ENCODE data around the gene HCRT.

DNA sequence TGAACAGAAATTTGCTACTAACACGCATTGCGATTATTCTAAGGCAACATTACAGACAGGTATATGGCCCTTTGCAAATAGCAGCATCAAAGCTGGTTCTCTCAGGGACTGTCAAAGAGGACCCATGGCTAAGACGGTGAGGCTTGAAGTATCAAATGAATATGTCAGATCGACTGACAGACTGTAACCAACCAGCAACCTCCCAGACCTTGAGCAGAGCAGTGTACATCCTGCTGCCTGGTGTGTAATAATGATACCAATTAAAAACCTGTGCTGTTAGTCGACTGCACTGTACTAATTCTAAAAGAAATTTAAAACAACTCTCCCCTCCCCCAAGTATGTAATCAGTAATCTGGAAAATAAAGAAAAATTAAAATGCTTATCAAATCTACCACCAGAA is 45.0 kb upstream of the HCRT start:
- TF ChIP-seq, protein P1, sequence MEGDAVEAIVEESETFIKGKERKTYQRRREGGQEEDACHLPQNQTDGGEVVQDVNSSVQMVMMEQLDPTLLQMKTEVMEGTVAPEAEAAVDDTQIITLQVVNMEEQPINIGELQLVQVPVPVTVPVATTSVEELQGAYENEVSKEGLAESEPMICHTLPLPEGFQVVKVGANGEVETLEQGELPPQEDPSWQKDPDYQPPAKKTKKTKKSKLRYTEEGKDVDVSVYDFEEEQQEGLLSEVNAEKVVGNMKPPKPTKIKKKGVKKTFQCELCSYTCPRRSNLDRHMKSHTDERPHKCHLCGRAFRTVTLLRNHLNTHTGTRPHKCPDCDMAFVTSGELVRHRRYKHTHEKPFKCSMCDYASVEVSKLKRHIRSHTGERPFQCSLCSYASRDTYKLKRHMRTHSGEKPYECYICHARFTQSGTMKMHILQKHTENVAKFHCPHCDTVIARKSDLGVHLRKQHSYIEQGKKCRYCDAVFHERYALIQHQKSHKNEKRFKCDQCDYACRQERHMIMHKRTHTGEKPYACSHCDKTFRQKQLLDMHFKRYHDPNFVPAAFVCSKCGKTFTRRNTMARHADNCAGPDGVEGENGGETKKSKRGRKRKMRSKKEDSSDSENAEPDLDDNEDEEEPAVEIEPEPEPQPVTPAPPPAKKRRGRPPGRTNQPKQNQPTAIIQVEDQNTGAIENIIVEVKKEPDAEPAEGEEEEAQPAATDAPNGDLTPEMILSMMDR (conservative IDR thresholded peaks at IDR 0.05; ENCODE audit: low read length), result no peak
- TF ChIP-seq EZH2phosphoT487 (IDR thresholded peaks at IDR 0.05; ENCODE audit: borderline replicate concordance, low read depth, low read length), result no peak

All from OCI-LY7 (cell line).